HT-29 (cell line): ENCODE results near the gene SIRT2. TPM values are rescaled to one million over a fixed set of nuclear protein-coding genes. Genes with fewer than 3 reads are reported as not detected.

Experiments used
- DNase-seq: peaks from one replicate; pipeline ENCODE4 v3.0.0-alpha.2; 2015; ENCODE audit warnings: low spot score
- total RNA-seq: library from RNA; depleted of rRNA; stranded (reverse); fragments of >200 nt; shearing (Covaris generic); gene quantifications from 2 replicates; pipeline ENCODE4 v1.2.3, GENCODE V29; 2014

The SIRT2 gene
- total RNA-seq, 1 experiment from 2014 or later: 69.8 TPM

DNA sequence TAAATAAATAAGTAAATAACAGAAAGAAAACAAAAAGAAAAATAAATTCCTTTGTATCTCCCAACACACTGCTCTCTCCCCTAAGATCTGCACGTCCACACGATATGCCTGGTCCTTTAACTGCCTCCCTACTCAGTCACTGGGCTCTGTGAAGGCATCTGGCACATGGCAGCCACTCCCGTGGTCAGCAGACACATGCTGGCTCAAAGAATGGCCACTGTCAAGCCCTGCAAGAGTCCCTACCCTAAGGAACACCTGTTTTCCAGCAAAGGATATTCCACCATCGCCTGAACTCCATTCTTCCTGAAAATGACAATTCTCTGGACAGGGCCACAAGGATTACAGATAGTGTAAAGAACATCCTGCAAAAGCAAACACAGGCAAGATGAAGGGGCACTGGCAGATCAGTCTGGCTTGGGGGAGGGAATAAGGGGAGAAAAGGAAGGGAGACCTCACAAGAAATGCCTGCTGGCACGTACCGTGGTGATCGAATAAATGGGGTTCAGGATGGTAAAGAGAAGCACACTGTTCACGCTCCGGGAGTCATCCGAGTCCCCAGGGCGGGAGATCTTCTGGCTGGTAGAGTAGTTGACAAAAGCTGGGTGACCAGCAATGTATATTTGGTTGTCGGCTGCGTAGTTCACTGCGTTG, 53.9 kb downstream of the SIRT2 start:
- no peak for DNase-seq

DNA sequence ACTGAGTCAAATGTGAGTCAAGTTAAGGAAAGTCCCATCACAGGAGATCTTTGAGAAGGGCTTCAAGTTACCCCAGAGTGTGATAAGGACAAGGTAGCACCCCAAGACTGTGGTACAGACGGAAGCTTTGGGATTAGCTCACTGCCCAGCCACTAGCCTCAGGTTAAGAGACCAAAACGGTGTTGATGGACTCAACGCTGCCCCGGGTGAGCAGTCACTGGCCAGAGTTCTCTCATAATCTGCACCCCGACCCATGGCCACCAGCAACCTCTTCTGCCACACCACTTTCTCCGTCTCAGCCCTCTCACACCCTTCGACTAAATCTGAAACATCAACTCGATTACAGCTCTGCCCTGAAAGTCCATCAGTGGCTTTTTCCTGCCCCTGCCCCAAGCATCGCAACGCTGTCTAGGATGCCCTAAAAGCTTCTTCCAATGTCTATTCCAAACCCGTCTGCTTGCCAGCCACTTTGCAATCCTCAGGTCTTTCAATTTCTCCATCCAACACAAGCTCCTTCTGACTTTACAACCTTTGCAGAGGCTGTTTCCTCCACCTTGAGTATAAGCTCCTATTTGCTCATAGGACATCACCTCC, 55.2 kb downstream of the SIRT2 start:
- DNase-seq: no peak

DNA sequence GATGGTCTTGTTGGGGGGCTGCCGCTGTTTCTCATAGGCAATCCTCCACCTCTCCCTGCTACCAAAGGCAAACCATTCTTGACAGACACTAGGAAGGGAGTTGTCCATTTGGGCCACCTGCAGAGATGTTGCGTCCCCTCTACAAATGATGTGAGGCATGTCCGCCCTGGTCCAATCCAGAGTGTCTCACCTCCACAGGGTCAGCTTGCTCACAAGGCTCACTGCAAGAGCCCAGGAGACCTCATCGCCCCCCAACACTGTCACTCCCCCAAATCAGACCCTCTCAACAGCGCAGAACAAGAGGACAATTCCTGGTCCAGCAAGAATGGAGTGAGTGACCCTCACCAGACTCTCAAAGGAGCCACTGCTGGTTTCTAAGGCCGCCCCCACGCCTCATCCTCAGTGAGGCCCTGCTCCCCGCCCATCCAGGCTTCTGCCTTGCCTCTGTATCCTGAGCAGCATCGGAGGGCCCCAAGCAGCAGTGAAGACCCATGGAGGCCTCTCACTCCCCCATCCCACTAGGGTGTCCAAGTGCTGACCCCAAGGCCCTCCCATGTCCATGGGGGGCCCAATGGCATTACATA, 56.2 kb downstream of the SIRT2 start:
- DNase-seq: no peak

DNA sequence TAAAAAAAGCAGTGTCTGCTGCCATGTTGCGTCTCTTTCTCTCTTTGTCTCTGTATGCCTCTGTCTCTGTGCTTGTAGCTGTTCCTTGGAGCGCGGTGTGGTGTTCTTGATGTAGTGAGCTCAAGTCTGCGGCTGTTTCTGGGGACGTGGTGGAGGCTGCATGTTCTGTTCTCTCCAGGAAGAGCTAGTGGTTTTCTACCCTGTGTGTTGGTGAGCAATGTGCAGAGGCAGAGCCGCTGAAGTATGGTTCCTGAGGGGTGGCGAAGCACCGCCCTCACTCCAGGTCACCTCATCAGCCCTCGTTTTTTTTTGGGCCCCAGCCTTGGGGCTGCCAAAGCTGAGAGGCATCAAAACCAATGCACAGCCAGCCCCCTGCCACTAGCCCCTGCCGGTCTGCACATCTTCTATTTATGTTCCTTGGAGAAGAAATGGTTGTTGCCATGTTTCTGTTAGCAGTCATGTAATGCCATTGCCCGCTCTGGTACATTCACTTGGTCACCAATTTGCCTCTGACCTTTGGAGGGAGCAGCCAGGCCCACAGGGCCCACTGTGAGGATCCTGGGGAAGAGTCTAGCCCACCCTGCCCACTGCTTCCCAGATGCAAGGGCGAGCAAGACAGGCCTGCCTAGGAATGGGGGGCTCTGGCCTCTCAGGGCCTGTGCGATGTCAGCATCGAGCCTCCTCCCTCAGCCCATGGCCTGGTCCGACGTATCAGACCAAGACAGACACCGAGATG, 56.8 kb downstream of the SIRT2 start:
- no peak for DNase-seq

DNA sequence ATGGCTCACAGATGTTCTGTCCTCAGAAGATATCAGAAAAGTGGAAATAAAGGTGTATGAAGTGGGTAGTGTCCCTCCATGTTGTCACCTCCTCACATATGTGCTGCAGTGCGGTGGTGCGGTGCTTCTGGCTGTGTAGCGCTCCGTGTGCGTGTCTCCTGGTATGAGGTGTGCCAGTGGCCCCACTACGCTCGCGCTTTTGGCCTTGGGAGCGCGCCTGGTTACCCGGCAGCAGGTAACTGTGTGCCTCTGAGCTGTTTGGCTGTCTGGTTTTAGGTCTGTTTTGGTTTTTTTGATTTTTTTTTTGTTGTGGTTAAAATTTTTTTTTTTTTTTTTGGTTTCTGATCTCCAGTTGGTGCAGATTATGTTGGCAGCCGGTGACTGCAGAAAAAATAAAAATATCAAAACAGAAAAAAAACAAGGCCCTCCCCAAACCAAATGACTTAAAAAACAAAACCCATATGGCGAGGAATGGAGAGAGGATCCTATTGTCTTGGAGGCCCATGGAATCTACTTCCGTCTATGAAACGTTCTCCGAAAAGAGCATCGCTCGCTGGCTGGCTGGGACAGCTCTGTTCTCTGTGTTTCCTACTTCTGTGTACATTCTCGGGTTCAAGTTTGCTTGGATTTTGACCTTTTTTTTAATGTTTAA, 57.5 kb downstream of the SIRT2 start:
- no peak for DNase-seq

DNA sequence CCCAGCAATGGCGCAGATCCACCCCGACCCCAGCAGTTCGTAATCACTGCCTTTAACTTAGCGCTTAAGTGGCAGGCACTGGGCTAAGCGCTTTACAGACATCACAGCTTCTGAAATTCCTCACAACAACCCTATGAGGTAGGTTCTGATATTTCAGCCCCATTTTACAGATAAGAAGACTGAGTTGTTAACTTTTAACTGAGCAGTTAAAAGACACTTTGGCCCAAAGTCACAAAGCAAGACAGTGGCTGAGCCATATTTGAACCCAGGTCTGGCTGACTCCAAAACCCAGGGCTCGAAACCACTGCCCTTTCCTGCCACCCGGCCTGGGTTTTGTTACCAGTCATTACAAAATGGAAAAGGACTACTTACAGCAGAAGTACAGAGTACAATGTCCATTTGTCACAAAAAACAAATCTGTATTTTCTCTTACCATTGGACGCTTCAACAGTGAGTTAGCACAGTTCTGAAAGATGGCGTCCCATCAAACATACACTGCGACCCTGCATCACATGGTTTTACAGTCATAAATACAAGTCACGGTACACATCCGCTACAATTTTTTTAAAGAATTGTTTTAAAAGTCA, 58.1 kb downstream of the SIRT2 start:
- no peak for DNase-seq

DNA sequence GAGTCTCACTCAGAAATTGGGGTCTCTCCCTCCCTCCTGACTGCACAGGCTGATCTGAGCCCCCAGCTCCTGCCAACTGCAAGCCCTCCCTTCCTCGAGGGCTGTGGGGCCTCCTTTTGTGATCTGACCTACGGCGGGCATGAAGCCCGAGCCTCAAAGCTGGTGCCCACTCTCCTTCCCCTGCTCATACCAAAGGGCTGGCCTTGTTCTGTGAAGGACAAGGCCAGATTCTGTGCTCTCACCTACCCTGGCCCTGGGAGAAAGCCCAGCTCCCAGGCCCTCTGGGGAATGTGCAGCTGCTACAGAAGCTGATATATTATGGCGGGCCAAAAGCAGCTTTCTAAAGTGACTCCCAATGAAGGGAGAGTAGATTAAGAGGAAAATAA, 58.8 kb downstream of the SIRT2 start:
- DNase-seq: no peak

DNA sequence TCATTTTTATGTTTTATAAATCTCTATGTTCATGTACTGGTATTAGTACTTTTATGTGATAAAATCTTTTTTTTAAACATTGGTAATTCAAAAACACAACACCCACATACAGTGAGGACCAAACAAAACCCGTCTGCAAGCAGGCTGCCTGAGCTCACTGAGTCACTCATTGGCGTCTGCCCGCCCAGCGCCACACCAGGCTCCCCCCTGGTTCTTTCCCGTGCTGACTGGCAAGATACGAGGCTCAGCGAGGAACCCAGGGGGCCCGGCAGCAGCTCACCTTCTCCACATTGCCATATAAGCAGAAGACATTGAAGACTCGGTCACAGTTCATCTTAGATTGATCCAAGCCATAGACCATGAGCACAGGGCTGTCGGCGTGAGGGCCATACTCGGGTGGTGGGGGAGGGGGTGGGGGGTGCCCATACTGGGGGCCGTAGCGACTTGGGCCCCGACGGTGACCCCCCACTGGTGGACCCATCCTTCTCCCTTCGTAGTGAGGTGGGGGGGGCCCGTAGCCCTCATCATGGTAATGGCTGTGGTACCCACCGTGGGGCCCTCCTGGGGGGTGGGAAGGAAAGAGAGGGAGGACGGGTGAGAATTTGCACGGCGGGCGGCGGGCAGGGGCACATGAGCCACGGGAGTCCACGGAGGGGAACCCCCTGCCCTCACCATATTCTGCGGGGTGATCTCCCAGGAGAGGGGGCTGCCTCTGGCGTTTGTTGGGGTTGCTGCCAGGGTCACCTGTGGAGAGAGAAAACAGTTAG, 59.4 kb downstream of the SIRT2 start:
- DNase-seq: no peak

DNA sequence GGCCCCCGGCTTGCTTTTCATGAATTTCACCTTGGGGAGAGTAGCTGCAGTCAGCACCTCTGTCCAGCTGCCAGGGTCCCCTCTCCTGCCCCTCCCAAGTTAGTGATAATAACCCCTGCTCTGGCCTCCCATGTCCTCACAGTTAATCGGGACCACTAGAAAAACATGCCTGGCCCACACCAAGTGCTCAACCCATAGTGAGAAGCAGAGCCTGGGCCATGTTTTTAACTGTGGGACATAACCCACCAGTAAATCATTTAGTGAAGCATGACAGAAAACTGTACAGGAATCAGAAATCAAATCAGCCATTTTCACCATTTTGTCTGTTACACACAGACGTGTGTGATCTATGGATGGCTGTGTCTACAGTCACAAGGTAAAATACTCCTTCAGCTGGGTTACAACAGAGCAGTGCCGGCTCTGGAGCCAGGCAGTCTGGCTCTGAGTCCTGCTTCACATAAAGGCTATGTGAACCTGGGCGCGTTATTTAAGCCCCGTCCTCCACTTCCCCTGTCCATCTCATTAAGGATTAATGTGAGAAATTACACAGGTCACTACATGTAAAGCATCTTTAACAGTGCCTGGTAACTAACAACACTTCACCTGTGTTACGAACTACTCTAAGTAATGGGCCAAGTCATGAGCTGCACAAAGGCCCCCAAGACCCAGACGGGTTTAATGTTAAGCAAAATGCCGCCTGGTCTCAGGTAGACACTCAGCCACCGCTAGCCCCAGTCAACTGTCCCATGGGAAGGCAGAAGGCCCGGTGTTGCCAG, 60.2 kb downstream of the SIRT2 start:
- DNase-seq: no peak

DNA sequence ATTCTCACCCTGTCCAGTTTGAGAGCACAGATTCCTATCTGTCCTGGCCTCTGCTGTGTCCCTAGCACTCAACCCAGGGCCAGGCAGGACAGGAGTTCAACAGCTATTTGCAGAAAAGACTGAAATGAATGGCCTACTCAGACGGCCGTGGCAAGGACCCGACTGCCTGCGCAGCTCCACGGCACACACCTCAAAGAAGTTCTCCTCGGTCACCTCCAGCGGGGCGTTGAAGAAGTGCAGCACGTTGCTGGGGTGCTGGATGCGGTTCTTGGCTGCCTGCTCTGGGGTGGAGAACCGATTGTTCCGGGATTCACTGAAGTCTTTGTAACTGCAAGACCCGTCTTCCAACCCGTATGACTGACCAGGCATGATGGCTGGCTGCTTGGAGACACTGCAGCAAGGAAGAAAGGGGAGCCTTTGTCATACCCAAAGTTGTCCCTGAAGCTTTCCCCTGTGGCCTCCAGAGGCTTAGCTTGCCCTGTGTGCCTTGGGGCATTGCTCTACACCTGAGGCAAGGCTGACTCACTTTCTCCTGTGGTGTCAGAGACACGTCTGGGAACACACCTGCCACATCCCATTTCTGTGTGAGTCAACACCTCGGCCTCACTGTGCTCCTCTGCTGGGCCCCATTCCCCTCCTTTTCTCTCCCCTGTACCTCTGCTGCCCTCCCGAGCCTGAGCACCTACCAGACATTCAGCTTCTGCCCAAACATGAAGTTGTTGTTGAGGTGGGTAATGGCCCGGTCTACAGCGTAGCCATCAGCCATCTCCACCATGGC, 61.0 kb downstream of the SIRT2 start:
- no peak for DNase-seq

DNA sequence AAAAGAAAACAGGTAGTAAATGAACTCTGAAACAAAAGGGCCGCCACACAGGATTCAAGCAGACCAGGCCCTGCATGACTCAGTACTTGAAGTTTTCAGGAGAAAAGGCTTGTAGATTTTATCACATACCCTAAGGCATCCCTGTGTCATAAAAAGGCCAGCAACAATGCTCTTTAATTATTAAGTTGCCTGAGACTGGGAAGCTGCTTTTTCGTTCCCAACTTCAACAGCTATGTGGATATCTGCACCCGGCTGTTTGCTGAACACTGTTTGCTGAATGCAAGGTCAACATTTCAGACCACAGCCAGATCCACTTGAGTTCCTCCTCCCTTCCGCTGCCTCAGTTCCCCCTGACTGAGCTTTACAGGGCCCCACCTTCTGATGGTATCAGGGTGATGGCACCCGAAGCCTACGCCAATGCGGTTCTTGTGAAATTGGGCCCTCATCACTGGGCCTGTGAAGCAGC, 61.7 kb downstream of the SIRT2 start:
- DNase-seq: no peak

DNA sequence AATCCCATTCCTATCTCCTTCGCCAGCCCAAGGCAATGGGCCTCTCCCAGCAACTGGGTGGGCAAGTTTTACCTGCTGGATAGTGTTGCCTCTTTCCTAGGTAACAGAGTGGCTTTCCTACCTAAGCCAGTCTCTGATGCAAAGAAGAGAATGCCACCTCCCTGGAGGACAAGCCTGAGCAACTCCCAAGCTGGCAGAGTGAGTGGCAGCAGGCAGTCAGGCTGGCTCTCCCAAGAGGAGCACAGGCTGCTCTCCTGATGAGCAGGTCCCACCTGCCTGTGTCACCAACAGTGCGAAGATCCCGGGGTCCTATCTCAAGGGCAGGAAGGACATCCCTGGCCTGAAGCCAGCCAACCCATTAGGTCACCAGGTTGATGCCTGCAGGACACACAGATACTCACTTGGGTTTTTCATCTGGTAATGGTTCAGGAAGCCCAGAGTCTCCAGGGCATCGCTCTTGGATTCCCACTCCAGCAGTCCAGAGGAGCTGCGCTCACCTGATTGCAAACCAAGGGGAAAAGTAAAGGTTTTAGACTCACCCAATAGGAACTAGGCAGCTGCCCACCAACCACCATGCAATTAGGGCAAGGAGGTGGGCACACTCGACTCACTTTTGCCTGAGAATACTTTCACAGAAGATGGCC, 62.3 kb downstream of the SIRT2 start:
- DNase-seq: no peak

DNA sequence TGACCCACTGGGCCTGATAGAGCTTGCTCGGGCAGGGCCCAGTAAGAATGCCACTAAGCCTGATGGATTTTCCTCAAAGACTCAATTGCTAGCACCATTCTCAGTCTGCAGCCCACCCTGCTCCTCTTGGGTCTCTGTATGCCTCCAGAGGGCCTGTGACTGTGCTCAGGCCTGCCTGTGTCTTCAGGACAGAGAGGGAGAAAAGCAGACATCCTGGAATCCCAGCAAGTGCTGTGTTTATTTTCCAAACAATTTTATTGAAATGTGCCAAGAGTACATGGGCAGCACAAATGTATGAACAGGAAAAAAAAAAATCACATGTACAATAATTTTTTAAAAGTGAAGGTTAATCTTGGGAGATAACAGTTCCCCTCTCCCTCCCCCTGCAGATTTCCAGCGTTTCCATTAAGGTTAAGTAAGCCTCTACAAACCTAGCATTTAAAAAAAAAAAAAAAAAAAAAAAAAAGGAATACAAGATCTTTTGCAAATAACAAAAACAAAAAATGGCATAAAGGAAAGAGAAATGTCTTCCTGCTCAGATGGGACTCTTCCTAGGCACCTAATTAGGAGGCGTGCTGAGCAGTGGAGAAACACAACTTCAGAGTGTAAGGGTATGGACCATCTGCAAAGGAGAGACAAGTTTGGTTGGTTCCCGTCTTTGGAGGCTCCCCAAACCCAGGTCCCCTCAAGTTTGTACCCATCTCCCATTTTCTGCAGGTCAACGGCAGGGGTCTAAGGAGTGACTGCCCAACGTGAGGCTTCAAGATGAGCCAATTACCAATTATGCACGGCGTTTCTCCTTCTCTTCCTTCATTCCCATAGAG, 63.0 kb downstream of the SIRT2 start:
- DNase-seq: no peak

DNA sequence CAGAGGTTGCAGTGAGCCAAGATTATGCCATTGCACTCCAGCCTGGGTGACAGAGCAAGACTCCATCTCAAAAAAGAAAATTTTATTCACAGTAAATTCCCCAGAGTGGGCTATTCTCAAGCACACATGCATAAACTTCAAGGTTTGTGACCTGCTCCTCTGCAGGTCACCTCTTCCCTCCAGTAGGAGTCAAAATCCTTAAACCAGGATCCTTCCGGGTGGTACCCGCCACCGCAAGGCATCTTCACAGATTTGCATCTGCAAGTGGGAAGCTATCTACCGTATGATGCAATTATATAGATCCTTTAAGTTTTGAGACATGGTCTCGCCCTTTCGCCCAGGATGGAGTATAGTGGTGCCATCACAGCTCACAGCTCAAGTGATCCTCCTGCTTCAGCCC, 64.8 kb downstream of the SIRT2 start:
- DNase-seq: no peak

DNA sequence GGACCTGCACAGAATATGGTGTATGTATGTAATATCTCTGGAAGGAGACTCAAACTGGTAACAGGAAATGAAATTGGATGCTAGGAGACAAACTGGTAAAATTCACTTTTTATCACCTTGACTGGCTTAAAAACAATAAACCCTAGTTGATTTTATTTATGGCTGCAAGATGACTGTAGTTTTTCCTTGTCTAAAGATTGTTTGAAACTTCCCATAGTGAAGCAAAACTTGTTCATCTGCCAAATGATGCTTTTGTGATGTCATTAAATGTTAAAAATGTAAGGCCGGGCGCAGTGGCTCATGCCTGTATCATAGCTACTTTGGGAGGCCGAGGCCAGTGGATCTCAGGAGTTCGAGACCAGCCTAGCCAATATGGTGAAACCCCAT, 65.3 kb downstream of the SIRT2 start:
- no peak for DNase-seq

DNA sequence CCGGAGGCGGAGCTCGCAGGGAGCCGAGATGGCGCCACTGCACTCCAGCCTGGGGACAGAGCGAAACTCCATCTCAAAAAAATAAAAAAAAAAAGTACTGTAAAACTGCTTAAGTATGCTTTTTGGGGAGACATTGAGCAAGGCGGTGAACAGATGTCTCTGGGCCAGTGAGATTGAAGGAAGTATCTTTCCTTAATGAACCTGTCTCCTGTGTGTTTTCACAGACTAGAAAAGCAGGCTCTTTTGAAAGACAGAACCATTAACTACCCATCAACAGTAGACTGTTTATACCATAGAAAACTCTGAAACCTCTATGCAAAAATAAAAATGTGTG, 66.4 kb downstream of the SIRT2 start:
- DNase-seq: no peak

DNA sequence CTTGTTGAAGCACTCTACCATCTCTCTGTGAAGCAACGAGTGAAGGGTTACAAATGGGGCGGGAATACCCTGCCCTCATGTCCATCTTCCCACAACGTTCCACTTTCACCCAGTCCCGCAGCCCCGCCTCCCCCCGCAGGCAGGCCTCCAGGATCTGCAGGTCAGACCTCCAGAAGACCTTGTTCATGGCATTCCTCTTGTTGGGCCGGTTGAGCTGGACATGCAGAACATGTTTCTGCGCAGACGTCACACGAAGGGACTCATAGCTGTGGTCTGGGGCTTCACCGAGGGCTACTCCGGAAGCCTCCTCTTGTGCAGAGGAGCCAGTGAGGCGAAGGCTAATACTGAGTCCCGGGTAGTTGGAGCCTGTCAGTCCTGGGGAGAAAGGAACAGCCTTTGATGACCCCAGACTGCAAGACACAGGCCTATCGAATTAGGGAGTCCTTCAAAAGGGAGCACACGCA, 68.2 kb downstream of the SIRT2 start:
- DNase-seq: peak; percentile 96
